Gastrocnemius medialis (tissue), 4 donors: ENCODE data around the gene SLX4. TPM values are rescaled to one million over a fixed set of nuclear protein-coding genes. Genes with fewer than 3 reads are reported as not detected.

ENCODE experiments used
- ATAC-seq, 2 donors: fragments of 150-250 bp; one replicate each; pipeline ENCODE4 v1.9.1; 2016
- DNase-seq, 2 donors: peaks; one replicate each; pipeline ENCODE4 v3.0.0-alpha.2; 2019
- H3K27ac ChIP-seq, 4 donors: fragments of 200-600 bp; sonication (generic); 1 replicate in 1 of 4; 2 replicates in 3 of 4; pipeline ENCODE4 v1.5.1; 2016 to 2018; ENCODE audit warnings: mild to moderate bottlenecking in 2 of 4, moderate library complexity in 1 of 4
- H3K27me3 ChIP-seq, 3 donors: fragments of 200-600 bp; sonication (generic) in 2 of 3; 1 replicate in 1 of 3; 2 replicates in 2 of 3; pipeline versions ENCODE4 v1.5.1 to v1.6.0; 2016 to 2019; ENCODE audit warnings: mild to moderate bottlenecking in 1 of 3, moderate library complexity in 1 of 3
- H3K36me3 ChIP-seq, 2 donors: fragments of 200-600 bp; sonication (generic) in 1 of 2; one replicate each; pipeline ENCODE4 v1.5.1; 2017 to 2018
- H3K4me1 ChIP-seq, 2 donors: fragments of 200-600 bp; sonication (generic) in 1 of 2; one replicate each; pipeline ENCODE4 v1.5.1; 2016 to 2017; ENCODE audit warnings: mild to moderate bottlenecking in 2 of 2
- H3K4me3 ChIP-seq, 4 donors: fragments of 200-600 bp; sonication (generic) in 3 of 4; 1 replicate in 1 of 4; 2 replicates in 3 of 4; pipeline ENCODE4 v1.5.1; 2016 to 2019; ENCODE audit warnings: mild to moderate bottlenecking in 2 of 4
- H3K9me3 ChIP-seq, 3 donors: fragments of 200-600 bp; sonication (generic) in 2 of 3; 1 replicate in 1 of 3; 2 replicates in 2 of 3; pipeline ENCODE4 v1.5.1; 2016 to 2019
- POLR2A ChIP-seq, 2 donors: fragments of 450-650 bp; IDR thresholded peaks; one replicate each; pipeline ENCODE4 v1.6.1; 2017; ENCODE audit warnings: antibody characterized with exemption in 2 of 2, mild to moderate bottlenecking in 2 of 2, moderate library complexity in 2 of 2
- in situ Hi-C, 4 donors: fragments of 200-750 bp; cut with MboI; loops; one replicate each; pipeline versions ENCODE4 v1.15.0 to v1.8.0; 2017; ENCODE audit warnings: low sequenced_read_pairs in 4 of 4
- intact Hi-C: fragments of 100-400 bp; cut with DNase I; formaldehyde crosslinking; loops from one replicate; pipeline ENCODE4 v1.15.1; 2023; ENCODE audit warnings: low total_unique reads
- total RNA-seq, 4 donors: library from RNA; depleted of rRNA; stranded (reverse); fragments of >200 nt; gene quantifications; one replicate each; pipeline versions ENCODE4 v1.1.0 to v1.2.3, GENCODE V29; 2016
- TF ChIP-seq, protein P1 (sequence below), 5 experiments: fragments of 450-650 bp in 3 of 5; fragments of 200-600 bp in 2 of 5; sonication (generic) in 2 of 5; IDR thresholded peaks in 4 of 5; conservative IDR thresholded peaks in 1 of 5; 1 replicate in 4 of 5; 2 replicates in 1 of 5; pipeline ENCODE4 v1.5.1; 2016 to 2019; ENCODE audit warnings: antibody characterized with exemption in 5 of 5, mild to moderate bottlenecking in 3 of 5, moderate library complexity in 3 of 5

The SLX4 gene
- total RNA-seq, 4 donors from 2014 or later, result 1.8 to 3.6 (median 2.8) TPM

DNA sequence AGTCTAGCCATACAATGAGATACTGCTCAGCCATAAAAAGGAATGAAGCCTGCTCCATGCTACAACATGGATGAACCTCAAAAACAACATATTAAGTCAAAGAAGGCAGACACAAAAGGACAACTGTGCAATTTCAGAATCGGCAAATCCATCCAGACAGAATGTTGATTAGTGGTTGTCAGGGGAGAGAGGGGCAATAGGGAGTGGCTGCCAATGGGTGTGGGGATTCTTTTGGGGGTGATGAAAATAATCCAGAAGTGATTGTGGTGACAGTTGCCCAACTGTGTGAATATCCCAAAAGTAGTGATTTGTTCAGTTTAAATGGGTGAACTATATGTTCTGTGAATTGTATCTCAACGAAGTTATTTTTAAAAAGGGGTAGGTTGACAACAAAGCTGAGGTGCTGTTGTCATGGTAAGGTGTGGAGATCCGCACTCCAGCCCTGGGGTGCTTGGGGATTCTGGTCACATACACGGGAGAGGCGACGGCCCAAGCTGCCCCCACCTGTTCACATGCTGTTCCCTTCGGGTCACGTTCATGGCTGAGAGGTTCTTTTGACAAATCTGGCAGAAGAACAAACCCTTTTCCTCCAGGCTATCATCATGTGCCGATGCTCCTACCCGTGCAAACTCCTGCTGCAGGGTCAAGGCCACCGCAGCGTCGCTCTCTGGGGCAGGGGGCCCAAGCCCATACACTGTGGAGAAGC lies 9.6 kb downstream of the SLX4 start:
- H3K9me3 ChIP-seq, result no peaks in the 10 kb centered on the region
- no peak overlapping the region for H3K27ac ChIP-seq
- TF ChIP-seq, protein P1, sequence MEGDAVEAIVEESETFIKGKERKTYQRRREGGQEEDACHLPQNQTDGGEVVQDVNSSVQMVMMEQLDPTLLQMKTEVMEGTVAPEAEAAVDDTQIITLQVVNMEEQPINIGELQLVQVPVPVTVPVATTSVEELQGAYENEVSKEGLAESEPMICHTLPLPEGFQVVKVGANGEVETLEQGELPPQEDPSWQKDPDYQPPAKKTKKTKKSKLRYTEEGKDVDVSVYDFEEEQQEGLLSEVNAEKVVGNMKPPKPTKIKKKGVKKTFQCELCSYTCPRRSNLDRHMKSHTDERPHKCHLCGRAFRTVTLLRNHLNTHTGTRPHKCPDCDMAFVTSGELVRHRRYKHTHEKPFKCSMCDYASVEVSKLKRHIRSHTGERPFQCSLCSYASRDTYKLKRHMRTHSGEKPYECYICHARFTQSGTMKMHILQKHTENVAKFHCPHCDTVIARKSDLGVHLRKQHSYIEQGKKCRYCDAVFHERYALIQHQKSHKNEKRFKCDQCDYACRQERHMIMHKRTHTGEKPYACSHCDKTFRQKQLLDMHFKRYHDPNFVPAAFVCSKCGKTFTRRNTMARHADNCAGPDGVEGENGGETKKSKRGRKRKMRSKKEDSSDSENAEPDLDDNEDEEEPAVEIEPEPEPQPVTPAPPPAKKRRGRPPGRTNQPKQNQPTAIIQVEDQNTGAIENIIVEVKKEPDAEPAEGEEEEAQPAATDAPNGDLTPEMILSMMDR (IDR thresholded peaks at IDR 0.05 in 4 of 5, conservative IDR thresholded peaks at IDR 0.05 in 1 of 5), result no peak
- no peak for TF ChIP-seq POLR2A (IDR thresholded peaks at IDR 0.05)
- peaks cover 0 to 3% of the 10 kb centered on the region in 2 donors for H3K4me1 ChIP-seq
- H3K27me3 ChIP-seq, result no peaks in the 10 kb centered on the region
- in situ Hi-C loops, result no loop called here
- intact Hi-C loops, result no loop called here
- H3K36me3 ChIP-seq, result peaks cover 0 to 46% of the 10 kb centered on the region in 2 donors
- DNase-seq (no peak), ATAC-seq (no peak)
- H3K4me3 ChIP-seq, result no peak overlapping the region

DNA sequence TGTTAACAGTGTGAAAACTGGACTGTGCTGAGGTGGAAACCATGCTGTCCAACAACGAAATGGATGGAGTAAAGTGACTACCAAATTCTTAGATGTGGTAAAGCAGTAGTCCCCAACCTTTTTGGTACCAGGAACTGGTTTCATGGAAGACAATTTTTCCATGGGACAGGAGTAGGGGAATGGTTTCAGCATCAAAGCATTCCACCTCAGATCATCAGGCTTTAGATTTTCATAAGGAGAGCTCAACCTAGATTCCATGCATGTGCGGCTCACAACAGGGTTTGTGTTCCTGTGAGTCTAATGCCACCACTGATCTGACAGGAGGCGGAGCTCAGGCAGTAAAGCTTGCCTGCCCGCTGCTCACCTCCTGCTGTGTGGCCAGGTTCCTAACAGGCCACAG lies 11.5 kb downstream of the SLX4 start:
- Histone ChIP-seq H3K4me1 (no peaks in the 10 kb centered on the region), H3K4me3 (no peak overlapping the region), H3K27ac (no peak overlapping the region), H3K27me3 (no peaks in the 10 kb centered on the region), H3K36me3 (peaks cover 0 to 46% of the 10 kb centered on the region in 2 donors), H3K9me3 (no peaks in the 10 kb centered on the region)
- ATAC-seq (no peak), DNase-seq (no peak)
- TF ChIP-seq POLR2A (IDR thresholded peaks at IDR 0.05), result no peak
- TF ChIP-seq, protein P1 (IDR thresholded peaks at IDR 0.05 in 4 of 5, conservative IDR thresholded peaks at IDR 0.05 in 1 of 5), result no peak
- intact Hi-C loops (no loop called here), in situ Hi-C loops (no loop called here)

DNA sequence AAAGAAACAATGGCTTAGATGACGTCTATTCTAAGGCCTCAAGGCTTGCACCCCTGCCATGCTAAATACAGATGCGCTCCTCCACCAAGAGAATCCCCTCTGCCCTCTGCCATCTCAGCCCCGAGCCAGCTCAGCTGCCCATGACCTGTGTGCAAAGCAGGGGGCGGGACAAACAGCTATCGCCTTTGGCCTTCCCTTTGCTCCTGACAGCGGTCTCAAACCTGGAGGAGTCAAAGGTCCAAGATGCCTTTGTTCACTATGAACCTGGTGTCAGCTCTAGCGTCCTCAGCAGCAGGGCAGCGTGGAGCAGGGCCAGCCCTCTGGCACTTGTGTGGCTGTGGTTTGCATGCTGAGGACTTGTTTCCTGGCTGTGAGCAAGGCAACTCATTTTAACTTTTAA lies 12.3 kb downstream of the SLX4 start:
- TF ChIP-seq, protein P1 (IDR thresholded peaks at IDR 0.05 in 4 of 5, conservative IDR thresholded peaks at IDR 0.05 in 1 of 5), result no peak
- TF ChIP-seq POLR2A (IDR thresholded peaks at IDR 0.05), result no peak
- in situ Hi-C loops (no loop called here), intact Hi-C loops (no loop called here)

GRCh38 chr16:3598236-3598635 lies 13.2 kb downstream of the SLX4 start:
- peaks cover 0 to 43% of the 10 kb centered on the region in 2 donors for H3K36me3 ChIP-seq
- no peak overlapping the region for H3K27ac ChIP-seq
- TF ChIP-seq, protein P1 (IDR thresholded peaks at IDR 0.05 in 4 of 5, conservative IDR thresholded peaks at IDR 0.05 in 1 of 5), result no peak
- TF ChIP-seq POLR2A (IDR thresholded peaks at IDR 0.05), result no peak
- in situ Hi-C loops, result no loop called here
- H3K4me1 ChIP-seq, result no peaks in the 10 kb centered on the region
- intact Hi-C loops, result no loop called here
- no peak for ATAC-seq
- H3K4me3 ChIP-seq, result no peak overlapping the region
- no peaks in the 10 kb centered on the region for H3K9me3 ChIP-seq
- H3K27me3 ChIP-seq, result no peaks in the 10 kb centered on the region
- no peak for DNase-seq

More for the DNA sequence above, 12.3 kb downstream of the SLX4 start:
- H3K9me3 ChIP-seq, result no peaks in the 10 kb centered on the region
- H3K4me3 ChIP-seq, result no peak overlapping the region
- DNase-seq, result no peak
- no peaks in the 10 kb centered on the region for H3K4me1 ChIP-seq
- no peaks in the 10 kb centered on the region for H3K27me3 ChIP-seq
- no peak overlapping the region for H3K27ac ChIP-seq
- H3K36me3 ChIP-seq, result peaks cover 0 to 49% of the 10 kb centered on the region in 2 donors
- no peak for ATAC-seq
